Measurements from ENCODE around the gene TRIM46. TPM values are rescaled to one million over a fixed set of nuclear protein-coding genes. Genes with fewer than 3 reads are reported as not detected.
A peak's percentile ranks its signal among the peaks of the same experiment; 100 is the strongest.

Gene TRIM46
- polyA plus RNA-seq, 1 donor (not counting 4 experiments of a cell fraction or from before 2014, with no cell fraction given) = 1.7 TPM

GRCh38 chr1:155134880-155135414 lies 38.7 kb upstream of the TRIM46 start:
- dilution Hi-C loops (cut with MboI; ENCODE audit: extremely low pct_ligation_motif_present, low sequenced_read_pairs) = no loop called here
- H2AFZ ChIP-seq (ENCODE audit: control insufficient read depth, low read length) = no peak overlapping the region
- H4K20me1 ChIP-seq (ENCODE audit: control insufficient read depth, extremely low read depth, insufficient read depth, low read length) = no peaks in the 10 kb centered on the region
- no peaks in the 10 kb centered on the region for H3K27me3 ChIP-seq (ENCODE audit: control insufficient read depth, extremely low read depth, insufficient read depth, low read length)
- H3K9ac ChIP-seq (ENCODE audit: control insufficient read depth, extremely low read depth, insufficient read depth, low read length) = peak overlapping the region; percentile 99
- TF ChIP-seq EZH2 (IDR thresholded peaks at IDR 0.05; ENCODE audit: low read length) (no peak), CTCF (optimal IDR thresholded peaks at IDR 0.05 in 1 of 3, IDR thresholded peaks at IDR 0.05 in 1 of 3, conservative IDR thresholded peaks at IDR 0.05 in 1 of 3; ENCODE audit: extremely low read depth in 1 of 3, insufficient read depth in 2 of 3, low read length in 3 of 3) (no peak)
- peaks cover 5% of the 10 kb centered on the region for H3K9me1 ChIP-seq (ENCODE audit: control insufficient read depth, extremely low read depth, insufficient read depth, low read length)
- H3K79me2 ChIP-seq (ENCODE audit: control insufficient read depth, insufficient read depth, low read length) = peaks cover 46% of the 10 kb centered on the region
- H3K4me2 ChIP-seq (ENCODE audit: control insufficient read depth, extremely low read depth, insufficient read depth, low read depth, low read length) = peak overlapping the region; percentile 94
- DNase-seq (ENCODE audit: low read depth, low spot score) = peak; percentile 83
- H3K36me3 ChIP-seq (ENCODE audit: control insufficient read depth in 2 of 2, extremely low read depth in 1 of 2, insufficient read depth in 2 of 2, low read length in 2 of 2) = peaks cover 28 to 49% of the 10 kb centered on the region in 2 experiments
- H3K4me1 ChIP-seq (ENCODE audit: control insufficient read depth, extremely low read depth, insufficient read depth, low read length) = peaks cover 48% of the 10 kb centered on the region
- peak overlapping the region; percentile 100 for H3K27ac ChIP-seq (ENCODE audit: control insufficient read depth, insufficient read depth, low read length)
- peak overlapping the region; percentile 67 to 90 (median 77) for H3K4me3 ChIP-seq (ENCODE audit: control insufficient read depth in 2 of 3, extremely low read depth in 1 of 3, insufficient read depth in 2 of 3, low read depth in 1 of 3, low read length in 3 of 3)
- peak; percentile 55 for FAIRE-seq
- H3K9me3 ChIP-seq (ENCODE audit: control insufficient read depth, low read depth, low read length) = no peaks in the 10 kb centered on the region

- TF ChIP-seq EZH2 (IDR thresholded peaks at IDR 0.05; ENCODE audit: low read length) (no peak), CTCF (optimal IDR thresholded peaks at IDR 0.05 in 1 of 3, IDR thresholded peaks at IDR 0.05 in 1 of 3, conservative IDR thresholded peaks at IDR 0.05 in 1 of 3; ENCODE audit: extremely low read depth in 1 of 3, insufficient read depth in 2 of 3, low read length in 3 of 3) (peak in 1 of 3 experiments; percentile 43)
- Histone ChIP-seq H3K79me2 (ENCODE audit: control insufficient read depth, insufficient read depth, low read length) (peaks cover 44% of the 10 kb centered on the region), H3K4me2 (ENCODE audit: control insufficient read depth, extremely low read depth, insufficient read depth, low read depth, low read length) (peak within 1 kb of the TSS; percentile 94), H4K20me1 (ENCODE audit: control insufficient read depth, extremely low read depth, insufficient read depth, low read length) (no peaks in the 10 kb centered on the region), H3K9me1 (ENCODE audit: control insufficient read depth, extremely low read depth, insufficient read depth, low read length) (peaks cover 5% of the 10 kb centered on the region), H3K4me3 (ENCODE audit: control insufficient read depth in 2 of 3, extremely low read depth in 1 of 3, insufficient read depth in 2 of 3, low read depth in 1 of 3, low read length in 3 of 3) (peak within 1 kb of the TSS; percentile 67 to 90 (median 77)), H3K27me3 (ENCODE audit: control insufficient read depth, extremely low read depth, insufficient read depth, low read length) (no peaks in the 10 kb centered on the region), H3K4me1 (ENCODE audit: control insufficient read depth, extremely low read depth, insufficient read depth, low read length) (peaks cover 43% of the 10 kb centered on the region), H3K36me3 (ENCODE audit: control insufficient read depth in 2 of 2, extremely low read depth in 1 of 2, insufficient read depth in 2 of 2, low read length in 2 of 2) (peaks cover 28 to 48% of the 10 kb centered on the region in 2 experiments), H3K9me3 (ENCODE audit: control insufficient read depth, low read depth, low read length) (no peaks in the 10 kb centered on the region), H3K9ac (ENCODE audit: control insufficient read depth, extremely low read depth, insufficient read depth, low read length) (peak within 1 kb of the TSS; percentile 99), H2AFZ (ENCODE audit: control insufficient read depth, low read length) (peak within 1 kb of the TSS; percentile 73), H3K27ac (ENCODE audit: control insufficient read depth, insufficient read depth, low read length) (peak within 1 kb of the TSS; percentile 100)
- FAIRE-seq (no peak), DNase-seq (ENCODE audit: low read depth, low spot score) (no peak)
- dilution Hi-C loops (cut with MboI; ENCODE audit: extremely low pct_ligation_motif_present, low sequenced_read_pairs) = no loop called here
Measured at GRCh38 chr1:155135415-155136028, 38.1 kb upstream of the TRIM46 start, which contains the start of gene SLC50A1. TSS of gene SLC50A1 (plus strand) at chr1:155135852. CDS start at chr1:155135912, 60 bp downstream.

Measured in keratinocyte (primary cell).